SU-DHL-6 (cell line): ENCODE measurements around the gene ALK.

ENCODE experiments used
- H2AFZ ChIP-seq: fragments of 200-600 bp; sonication (generic); 2 replicates; pipeline ENCODE4 v1.6.1; 2014; ENCODE audit warnings: low read depth, mild to moderate bottlenecking, moderate library complexity, mixed read lengths, antibody characterized with exemption, low read length; ENCODE audit not compliant: severe bottlenecking
- H3F3A ChIP-seq: fragments of 200-600 bp; shearing (Covaris generic); 2 replicates; pipeline ENCODE4 v1.6.0; 2016; ENCODE audit warnings: antibody characterized with exemption, mild to moderate bottlenecking; ENCODE audit not compliant: insufficient read depth
- H3K27ac ChIP-seq: fragments of 200-600 bp; sonication (generic); 2 replicates; pipeline ENCODE4 v1.5.1; 2016; ENCODE audit warnings: low read depth, mild to moderate bottlenecking, low read length, moderate library complexity, mixed read lengths
- H3K27me3 ChIP-seq: fragments of 200-600 bp; sonication (generic), shearing (Covaris generic); 2 replicates; pipeline ENCODE4 v1.6.0; 2014; ENCODE audit warnings: mild to moderate bottlenecking, low read length
- H3K36me3 ChIP-seq: fragments of 200-600 bp; sonication (generic); 2 replicates; pipeline ENCODE4 v1.6.1; 2014; ENCODE audit warnings: mild to moderate bottlenecking, low read length, mixed read lengths
- H3K4me2 ChIP-seq: fragments of 300-600, 200-600 bp; shearing (Covaris generic), sonication (generic); 2 replicates; pipeline ENCODE4 v1.6.0; 2014; ENCODE audit warnings: low read length, low read depth, mild to moderate bottlenecking; ENCODE audit not compliant: poor library complexity, severe bottlenecking
- H3K4me3 ChIP-seq: fragments of 200-600 bp; sonication (generic); 2 replicates; pipeline ENCODE4 v1.5.1; 2014; ENCODE audit warnings: antibody characterized with exemption, low read length, mild to moderate bottlenecking, mixed read lengths; ENCODE audit not compliant: insufficient read depth, poor library complexity, severe bottlenecking
- H3K79me2 ChIP-seq: fragments of 200-600 bp; sonication (generic); 2 replicates; pipeline ENCODE4 v1.6.1; 2014; ENCODE audit warnings: mild to moderate bottlenecking, low read length, moderate library complexity; ENCODE audit not compliant: insufficient read depth
- H3K9ac ChIP-seq: fragments of 200-600 bp; sonication (generic); 2 replicates; pipeline ENCODE4 v1.7.0; 2014; ENCODE audit warnings: mild to moderate bottlenecking, low read length
- H3K9me2 ChIP-seq: fragments of 200-600 bp; sonication (generic); replicated peaks from 2 replicates; pipeline ENCODE4 v1.6.1; 2014; ENCODE audit warnings: low read length; ENCODE audit not compliant: insufficient read depth
- H3K9me3 ChIP-seq: fragments of 200-600 bp; sonication (generic); 2 replicates; pipeline ENCODE4 v1.6.1; 2014; ENCODE audit warnings: low read length, mixed read lengths; ENCODE audit not compliant: insufficient read depth
- H4K20me1 ChIP-seq: fragments of 200-600 bp; sonication (generic); 2 replicates; pipeline ENCODE4 v1.6.1; 2014; ENCODE audit warnings: low read depth, mild to moderate bottlenecking, antibody characterized with exemption, low read length, moderate library complexity, mixed read lengths
- EZH2phosphoT487 ChIP-seq: fragments of 200-600 bp; sonication (generic), shearing (Covaris generic); conservative IDR thresholded peaks from 2 replicates; pipeline ENCODE4 v1.6.1; 2018; ENCODE audit warnings: mild to moderate bottlenecking, antibody characterized with exemption, low read length, moderate library complexity, mixed read lengths
- TF ChIP-seq, protein P1 (sequence below): fragments of 200-600 bp; sonication (generic); IDR thresholded peaks from one replicate; pipeline ENCODE4 v1.5.1; 2017; ENCODE audit warnings: antibody characterized with exemption, mild to moderate bottlenecking, low read length, moderate library complexity; ENCODE audit not compliant: insufficient read depth, poor library complexity, severe bottlenecking

Gene ALK

DNA sequence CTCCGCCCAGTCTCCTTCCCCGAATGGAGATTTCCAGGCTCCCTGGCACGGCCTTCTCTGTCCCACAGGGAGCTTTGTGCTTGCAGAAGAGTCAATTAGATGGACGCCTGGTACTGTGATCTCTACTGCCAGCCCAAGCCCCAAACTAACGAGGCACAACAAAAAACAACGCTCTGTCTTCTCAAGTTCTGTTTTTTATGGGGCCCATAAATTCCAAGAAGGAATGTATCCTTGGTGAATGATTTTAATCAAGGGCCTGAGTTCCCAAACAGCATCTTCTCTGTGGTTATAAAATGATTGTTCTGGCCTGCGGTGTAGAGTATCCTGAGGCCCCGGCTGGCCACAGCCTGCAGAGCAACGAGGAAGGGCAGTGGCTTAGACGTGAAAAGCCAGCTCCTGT, 586.7 kb downstream of the ALK start:
- Histone ChIP-seq H3K36me3 (no peaks in the 10 kb centered on the region), H3K4me3 (no peak overlapping the region), H3K9me3 (no peaks in the 10 kb centered on the region), H3K79me2 (no peaks in the 10 kb centered on the region), H3K9me2 (no peaks in the 10 kb centered on the region), H3K27ac (no peak overlapping the region), H3K9ac (no peak overlapping the region), H3K4me2 (no peak overlapping the region), H2AFZ (no peak overlapping the region), H4K20me1 (no peaks in the 10 kb centered on the region), H3F3A (no peaks in the 10 kb centered on the region), H3K27me3 (no peaks in the 10 kb centered on the region)
- TF ChIP-seq EZH2phosphoT487 = no peak
- TF ChIP-seq, protein P1, sequence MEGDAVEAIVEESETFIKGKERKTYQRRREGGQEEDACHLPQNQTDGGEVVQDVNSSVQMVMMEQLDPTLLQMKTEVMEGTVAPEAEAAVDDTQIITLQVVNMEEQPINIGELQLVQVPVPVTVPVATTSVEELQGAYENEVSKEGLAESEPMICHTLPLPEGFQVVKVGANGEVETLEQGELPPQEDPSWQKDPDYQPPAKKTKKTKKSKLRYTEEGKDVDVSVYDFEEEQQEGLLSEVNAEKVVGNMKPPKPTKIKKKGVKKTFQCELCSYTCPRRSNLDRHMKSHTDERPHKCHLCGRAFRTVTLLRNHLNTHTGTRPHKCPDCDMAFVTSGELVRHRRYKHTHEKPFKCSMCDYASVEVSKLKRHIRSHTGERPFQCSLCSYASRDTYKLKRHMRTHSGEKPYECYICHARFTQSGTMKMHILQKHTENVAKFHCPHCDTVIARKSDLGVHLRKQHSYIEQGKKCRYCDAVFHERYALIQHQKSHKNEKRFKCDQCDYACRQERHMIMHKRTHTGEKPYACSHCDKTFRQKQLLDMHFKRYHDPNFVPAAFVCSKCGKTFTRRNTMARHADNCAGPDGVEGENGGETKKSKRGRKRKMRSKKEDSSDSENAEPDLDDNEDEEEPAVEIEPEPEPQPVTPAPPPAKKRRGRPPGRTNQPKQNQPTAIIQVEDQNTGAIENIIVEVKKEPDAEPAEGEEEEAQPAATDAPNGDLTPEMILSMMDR = no peak

DNA sequence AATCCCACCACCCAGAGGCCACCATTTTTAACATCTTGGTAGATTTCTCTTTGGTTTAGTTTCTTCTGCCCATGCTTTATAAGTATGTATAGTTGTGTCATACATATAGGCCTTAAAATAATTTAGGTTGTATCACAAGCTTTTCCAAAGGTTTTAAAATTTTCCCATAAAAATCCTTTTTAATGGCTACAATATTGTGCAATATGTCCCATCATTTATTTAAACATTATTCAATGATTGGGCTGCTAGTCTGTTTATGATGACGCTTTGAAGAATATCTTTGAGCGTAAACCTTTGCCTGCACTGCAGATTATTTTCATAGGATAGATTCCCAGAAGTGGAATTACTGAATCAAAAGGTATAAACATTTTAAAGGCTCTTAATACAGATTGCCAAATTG, 588.8 kb downstream of the ALK start:
- TF ChIP-seq, protein P1 = no peak
- no peak for TF ChIP-seq EZH2phosphoT487
- Histone ChIP-seq H3K9me2 (no peaks in the 10 kb centered on the region), H3K36me3 (no peaks in the 10 kb centered on the region), H3K4me3 (no peak overlapping the region), H3K9ac (no peak overlapping the region), H3K9me3 (no peaks in the 10 kb centered on the region), H3K79me2 (no peaks in the 10 kb centered on the region), H4K20me1 (no peaks in the 10 kb centered on the region), H3F3A (no peaks in the 10 kb centered on the region), H3K27me3 (no peaks in the 10 kb centered on the region), H3K27ac (no peak overlapping the region), H2AFZ (no peak overlapping the region), H3K4me2 (no peak overlapping the region)

DNA sequence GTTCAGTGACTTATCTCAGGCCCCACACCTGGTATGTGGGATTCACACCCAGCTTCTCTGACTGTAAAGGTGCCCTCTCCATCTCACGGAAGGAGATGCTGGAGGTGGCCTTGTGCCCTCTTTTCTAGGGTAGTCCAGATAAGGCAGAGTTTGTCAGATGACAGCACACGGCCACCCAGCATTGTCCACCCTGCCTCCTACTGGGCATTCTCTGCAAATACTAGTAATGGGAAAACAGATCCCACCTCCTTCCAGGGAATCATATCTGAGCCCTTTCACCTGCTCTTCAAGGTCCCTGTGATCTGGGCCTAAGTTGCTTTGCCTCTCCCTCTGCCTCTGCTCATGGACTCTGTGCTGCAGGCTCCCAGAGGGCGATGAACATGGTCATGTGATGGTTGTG, 591.5 kb downstream of the ALK start:
- Histone ChIP-seq H3K36me3 (no peaks in the 10 kb centered on the region), H4K20me1 (no peaks in the 10 kb centered on the region), H3K27me3 (no peaks in the 10 kb centered on the region), H3K9me3 (no peaks in the 10 kb centered on the region), H3K79me2 (no peaks in the 10 kb centered on the region), H3K4me3 (no peak overlapping the region), H3F3A (no peaks in the 10 kb centered on the region), H3K9me2 (no peaks in the 10 kb centered on the region), H3K9ac (no peak overlapping the region), H3K4me2 (no peak overlapping the region), H2AFZ (no peak overlapping the region), H3K27ac (no peak overlapping the region)
- TF ChIP-seq EZH2phosphoT487 = no peak
- TF ChIP-seq, protein P1 = no peak
